Measurements from ENCODE around the gene GZMB. TPM values are rescaled to one million over a fixed set of nuclear protein-coding genes. Genes with fewer than 3 reads are reported as not detected.

Gene GZMB
- total RNA-seq (100 to 1,000 TPM in 1 of 5 experiments, 10 to 100 TPM in 2, 1 to 10 TPM in 1, under 1 TPM in 1; 1.00 to 692 (median 20.3) TPM), polyA plus RNA-seq (1 to 10 TPM; 1.8 to 3.0 TPM), total RNA-seq (0.67 reads per million)

- peaks cover 0 to 5% (median 0%) of the 10 kb centered on the region in 5 donors for H3K27me3 Mint-ChIP-seq
- peak in 1 of 9 donors; percentile 75 for DNase-seq
- ATAC-seq = peak; percentile 88
- ChIA-PET CTCF (no interaction called here), POLR2A (no interaction called here)
- H3K36me3 ChIP-seq (ENCODE audit: control insufficient read depth in 2 of 3, insufficient read depth in 3 of 3, low read length in 3 of 3) = no peaks in the 10 kb centered on the region
- H3K36me3 Mint-ChIP-seq = peaks cover 0 to 49% (median 0%) of the 10 kb centered on the region in 5 donors
- H3K4me1 ChIP-seq (ENCODE audit: control insufficient read depth in 2 of 2, insufficient read depth in 2 of 2, low read length in 2 of 2) = peaks cover 0 to 11% of the 10 kb centered on the region in 2 donors
- H3K27ac ChIP-seq (ENCODE audit: low read depth, low read length) = no peak within 1 kb of the TSS
- H3K4me1 Mint-ChIP-seq = peaks cover 0 to 62% (median 0%) of the 10 kb centered on the region in 7 donors
- H3K9me3 Mint-ChIP-seq = peaks cover 0 to 2% (median 0%) of the 10 kb centered on the region in 11 donors
- H3K4me3 Mint-ChIP-seq = peak within 1 kb of the TSS in 3 of 10 donors; percentile 45 to 96 (median 85)
- H3K4me3 ChIP-seq (ENCODE audit: low read length) = no peak within 1 kb of the TSS
- no peaks in the 10 kb centered on the region for H3K9me3 ChIP-seq (ENCODE audit: control insufficient read depth in 2 of 3, low read length in 3 of 3)
- no peaks in the 10 kb centered on the region for H3K27me3 ChIP-seq (ENCODE audit: control insufficient read depth in 2 of 2, insufficient read depth in 2 of 2, low read length in 2 of 2)
- intact Hi-C loops (cut with micrococcal nuclease) = loop anchor here in 1 of 2 donors (1.0 to 2.0 kb wide), 4 partner anchors 29 to 45 kb away; no protein-coding TSS in a partner anchor
- H3K27ac Mint-ChIP-seq = peak within 1 kb of the TSS in 2 of 9 donors; percentile 7 to 95
Observed at GRCh38 chr14:24634158-24634557, at the start of gene GZMB. GZMB (minus strand) TSS chr14:24634190; CDS start chr14:24634160, 30 bp downstream.

GRCh38 chr14:24681056-24681455 is 47.1 kb upstream of the GZMB start:
- peaks cover 0 to 4% (median 0%) of the 10 kb centered on the region in 5 donors for H3K27me3 Mint-ChIP-seq
- peaks cover 0 to 15% (median 0%) of the 10 kb centered on the region in 5 donors for H3K36me3 Mint-ChIP-seq
- Histone ChIP-seq H3K27ac (ENCODE audit: low read depth, low read length) (no peak overlapping the region), H3K4me1 (ENCODE audit: control insufficient read depth in 2 of 2, insufficient read depth in 2 of 2, low read length in 2 of 2) (peaks cover 6 to 34% of the 10 kb centered on the region in 2 donors), H3K36me3 (ENCODE audit: control insufficient read depth in 2 of 3, insufficient read depth in 3 of 3, low read length in 3 of 3) (no peaks in the 10 kb centered on the region), H3K9me3 (ENCODE audit: control insufficient read depth in 2 of 3, low read length in 3 of 3) (no peaks in the 10 kb centered on the region), H3K4me3 (ENCODE audit: low read length) (no peak overlapping the region), H3K27me3 (ENCODE audit: control insufficient read depth in 2 of 2, insufficient read depth in 2 of 2, low read length in 2 of 2) (no peaks in the 10 kb centered on the region)
- H3K27ac Mint-ChIP-seq = no peak overlapping the region
- H3K4me1 Mint-ChIP-seq = peaks cover 19 to 44% (median 35%) of the 10 kb centered on the region in 7 donors
- H3K9me3 Mint-ChIP-seq = peaks cover 0 to 4% (median 1%) of the 10 kb centered on the region in 11 donors
- ChIA-PET POLR2A (no interaction called here), CTCF (interaction anchor here (1.3 to 2.4 kb wide), 3 partner anchors 10 to 75 kb away, joined by 3 to 10 read pairs (median 5); no protein-coding TSS in a partner anchor)
- ATAC-seq = no peak
- DNase-seq = no peak
- no peak overlapping the region for H3K4me3 Mint-ChIP-seq
- intact Hi-C loops (cut with micrococcal nuclease) = no loop called here

GRCh38 chr14:24680516-24680915 is 46.5 kb upstream of the GZMB start:
- peaks cover 0 to 19% (median 2%) of the 10 kb centered on the region in 5 donors for H3K36me3 Mint-ChIP-seq
- H3K36me3 ChIP-seq (ENCODE audit: control insufficient read depth in 2 of 3, insufficient read depth in 3 of 3, low read length in 3 of 3) = no peaks in the 10 kb centered on the region
- H3K9me3 ChIP-seq (ENCODE audit: control insufficient read depth in 2 of 3, low read length in 3 of 3) = no peaks in the 10 kb centered on the region
- H3K27me3 Mint-ChIP-seq = peaks cover 0 to 4% (median 0%) of the 10 kb centered on the region in 5 donors
- intact Hi-C loops (cut with micrococcal nuclease) = no loop called here
- ATAC-seq (no peak), DNase-seq (no peak)
- H3K27ac Mint-ChIP-seq = no peak overlapping the region
- CTCF ChIA-PET = interaction anchor here (1.3 to 2.4 kb wide), 3 partner anchors 9 to 75 kb away, joined by 3 to 10 read pairs (median 5); no protein-coding TSS in a partner anchor
- peaks cover 19 to 49% (median 40%) of the 10 kb centered on the region in 7 donors for H3K4me1 Mint-ChIP-seq
- peaks cover 6 to 34% of the 10 kb centered on the region in 2 donors for H3K4me1 ChIP-seq (ENCODE audit: control insufficient read depth in 2 of 2, insufficient read depth in 2 of 2, low read length in 2 of 2)
- H3K27ac ChIP-seq (ENCODE audit: low read depth, low read length) = no peak overlapping the region
- H3K4me3 Mint-ChIP-seq = peak overlapping the region in 1 of 10 donors; percentile 90
- POLR2A ChIA-PET = no interaction called here
- peaks cover 0 to 7% (median 3%) of the 10 kb centered on the region in 11 donors for H3K9me3 Mint-ChIP-seq
- no peaks in the 10 kb centered on the region for H3K27me3 ChIP-seq (ENCODE audit: control insufficient read depth in 2 of 2, insufficient read depth in 2 of 2, low read length in 2 of 2)
- H3K4me3 ChIP-seq (ENCODE audit: low read length) = no peak overlapping the region

GRCh38 chr14:24679248-24679961 is 45.4 kb upstream of the GZMB start:
- no peak for DNase-seq

GRCh38 chr14:24678801-24679247 is 44.8 kb upstream of the GZMB start:
- Mint-ChIP-seq H3K4me1 (peaks cover 35 to 65% (median 57%) of the 10 kb centered on the region in 7 donors), H3K36me3 (peaks cover 0 to 22% (median 3%) of the 10 kb centered on the region in 5 donors), H3K9me3 (peaks cover 0 to 11% (median 5%) of the 10 kb centered on the region in 11 donors), H3K4me3 (peak overlapping the region; percentile 71 to 93 (median 86)), H3K27me3 (peaks cover 0 to 4% (median 0%) of the 10 kb centered on the region in 5 donors), H3K27ac (peak overlapping the region; percentile 33 to 95 (median 70))
- H3K4me3 ChIP-seq (ENCODE audit: low read length) = peak overlapping the region; percentile 33
- no peak overlapping the region for H3K27ac ChIP-seq (ENCODE audit: low read depth, low read length)
- H3K9me3 ChIP-seq (ENCODE audit: control insufficient read depth in 2 of 3, low read length in 3 of 3) = no peaks in the 10 kb centered on the region
- H3K4me1 ChIP-seq (ENCODE audit: control insufficient read depth in 2 of 2, insufficient read depth in 2 of 2, low read length in 2 of 2) = peaks cover 17 to 44% of the 10 kb centered on the region in 2 donors
- no peaks in the 10 kb centered on the region for H3K36me3 ChIP-seq (ENCODE audit: control insufficient read depth in 2 of 3, insufficient read depth in 3 of 3, low read length in 3 of 3)
- ATAC-seq (peak; percentile 96), DNase-seq (peak; percentile 45 to 85 (median 78))
- intact Hi-C loops (cut with micrococcal nuclease) = loop anchor here (1.0 to 10.0 kb wide), 7 partner anchors 31 to 1214 kb away; partner anchors contain the start of genes DCAF11 (in 1 of the 2), GZMB (in 1 of the 2), NGDN (in 1 of the 2) and NRL (in 1 of the 2)
- no peaks in the 10 kb centered on the region for H3K27me3 ChIP-seq (ENCODE audit: control insufficient read depth in 2 of 2, insufficient read depth in 2 of 2, low read length in 2 of 2)
- CTCF ChIA-PET = interaction anchor here (0.6 to 1.4 kb wide), 5 partner anchors 70 to 197 kb away, joined by 3 to 9 read pairs (median 3); partner anchors contain the start of gene GZMH
- POLR2A ChIA-PET = no interaction called here

More at GRCh38 chr14:24679248-24679961, 45.4 kb upstream of the GZMB start:
- no peak overlapping the region for H3K4me3 ChIP-seq (ENCODE audit: low read length)
- H3K36me3 ChIP-seq (ENCODE audit: control insufficient read depth in 2 of 3, insufficient read depth in 3 of 3, low read length in 3 of 3) = no peaks in the 10 kb centered on the region
- H3K9me3 ChIP-seq (ENCODE audit: control insufficient read depth in 2 of 3, low read length in 3 of 3) = no peaks in the 10 kb centered on the region
- peak; percentile 35 for ATAC-seq
- peaks cover 11 to 39% of the 10 kb centered on the region in 2 donors for H3K4me1 ChIP-seq (ENCODE audit: control insufficient read depth in 2 of 2, insufficient read depth in 2 of 2, low read length in 2 of 2)
- H3K27me3 ChIP-seq (ENCODE audit: control insufficient read depth in 2 of 2, insufficient read depth in 2 of 2, low read length in 2 of 2) = no peaks in the 10 kb centered on the region
- H3K9me3 Mint-ChIP-seq = peaks cover 0 to 11% (median 5%) of the 10 kb centered on the region in 11 donors
- H3K27me3 Mint-ChIP-seq = peaks cover 0 to 4% (median 0%) of the 10 kb centered on the region in 5 donors
- intact Hi-C loops (cut with micrococcal nuclease) = loop anchor here (1.0 to 10.0 kb wide), 7 partner anchors 31 to 1215 kb away; partner anchors contain the start of genes DCAF11 (in 1 of the 2), GZMB (in 1 of the 2), NGDN (in 1 of the 2) and NRL (in 1 of the 2)
- peak overlapping the region in 4 of 9 donors; percentile 26 to 79 (median 64) for H3K27ac Mint-ChIP-seq
- peak overlapping the region in 5 of 10 donors; percentile 13 to 90 (median 75) for H3K4me3 Mint-ChIP-seq
- H3K36me3 Mint-ChIP-seq = peaks cover 0 to 22% (median 3%) of the 10 kb centered on the region in 5 donors
- ChIA-PET CTCF (interaction anchor here (0.6 to 1.4 kb wide), 6 partner anchors 70 to 197 kb away, joined by 3 to 9 read pairs (median 3); partner anchors contain the start of gene GZMH), POLR2A (no interaction called here)
- peaks cover 30 to 59% (median 52%) of the 10 kb centered on the region in 7 donors for H3K4me1 Mint-ChIP-seq
- H3K27ac ChIP-seq (ENCODE audit: low read depth, low read length) = no peak overlapping the region

- Histone ChIP-seq H3K36me3 (ENCODE audit: control insufficient read depth in 2 of 3, insufficient read depth in 3 of 3, low read length in 3 of 3) (no peaks in the 10 kb centered on the region), H3K4me1 (ENCODE audit: control insufficient read depth in 2 of 2, insufficient read depth in 2 of 2, low read length in 2 of 2) (peaks cover 25 to 53% of the 10 kb centered on the region in 2 donors), H3K27me3 (ENCODE audit: control insufficient read depth in 2 of 2, insufficient read depth in 2 of 2, low read length in 2 of 2) (no peaks in the 10 kb centered on the region), H3K9me3 (ENCODE audit: control insufficient read depth in 2 of 3, low read length in 3 of 3) (no peaks in the 10 kb centered on the region), H3K27ac (ENCODE audit: low read depth, low read length) (no peak overlapping the region), H3K4me3 (ENCODE audit: low read length) (no peak overlapping the region)
- H3K27me3 Mint-ChIP-seq = peaks cover 0 to 2% (median 0%) of the 10 kb centered on the region in 5 donors
- ATAC-seq (no peak), DNase-seq (no peak)
- H3K36me3 Mint-ChIP-seq = peaks cover 0 to 21% (median 3%) of the 10 kb centered on the region in 5 donors
- peaks cover 44 to 73% (median 66%) of the 10 kb centered on the region in 7 donors for H3K4me1 Mint-ChIP-seq
- ChIA-PET CTCF (interaction anchor here (0.9 kb wide), 1 partner anchor 73 kb away, joined by 3 read pairs; no protein-coding TSS in a partner anchor), POLR2A (no interaction called here)
- intact Hi-C loops (cut with micrococcal nuclease) = loop anchor here (2.0 to 10.0 kb wide), 4 partner anchors 196 to 1213 kb away; partner anchors contain the start of genes DCAF11 (in 1 of the 2), NGDN (in 1 of the 2), NRL (in 1 of the 2) and TINF2 (in 1 of the 2)
- peaks cover 0 to 11% (median 5%) of the 10 kb centered on the region in 11 donors for H3K9me3 Mint-ChIP-seq
- peak overlapping the region in 4 of 9 donors; percentile 32 to 91 (median 42) for H3K27ac Mint-ChIP-seq
- peak overlapping the region in 3 of 10 donors; percentile 37 to 77 (median 44) for H3K4me3 Mint-ChIP-seq
Observed at GRCh38 chr14:24677956-24678355, 44.0 kb upstream of the GZMB start.

Measured in naive thymus-derived CD4-positive, alpha-beta T cell (primary cell).